SK-N-DZ (cell line): ENCODE measurements around the gene PLCB2.

Experiments used
- DNase-seq: peaks from one replicate; pipeline ENCODE4 v3.0.0-alpha.2; 2015; ENCODE audit warnings: low spot score

PLCB2 gene

GRCh38 chr15:40271685-40272484 is 35.9 kb downstream of the PLCB2 start:
- no peak for DNase-seq

GRCh38 chr15:40270246-40270995 is 37.3 kb downstream of the PLCB2 start:
- no peak for DNase-seq

- no peak for DNase-seq
Observed at GRCh38 chr15:40269604-40270003, 38.1 kb downstream of the PLCB2 start.

- no peak for DNase-seq
Observed at GRCh38 chr15:40267670-40268069, 40.1 kb downstream of the PLCB2 start.

GRCh38 chr15:40266828-40267304 is 40.9 kb downstream of the PLCB2 start:
- no peak for DNase-seq

- DNase-seq: no peak
Observed at GRCh38 chr15:40265875-40266274, 41.9 kb downstream of the PLCB2 start.

- no peak for DNase-seq
Observed at GRCh38 chr15:40265355-40265754, 42.4 kb downstream of the PLCB2 start.

- DNase-seq: no peak
Observed at GRCh38 chr15:40264321-40265153, 43.2 kb downstream of the PLCB2 start.

GRCh38 chr15:40263024-40263754 is 44.5 kb downstream of the PLCB2 start:
- no peak for DNase-seq

- DNase-seq: no peak
Observed at GRCh38 chr15:40259021-40259420, 48.7 kb downstream of the PLCB2 start.

GRCh38 chr15:40258544-40258943 is 49.2 kb downstream of the PLCB2 start:
- DNase-seq: no peak

- no peak for DNase-seq
Observed at GRCh38 chr15:40257656-40258450, 49.9 kb downstream of the PLCB2 start.

- DNase-seq: no peak
Observed at GRCh38 chr15:40256638-40257235, 51.0 kb downstream of the PLCB2 start.

GRCh38 chr15:40255033-40255432 is 52.7 kb downstream of the PLCB2 start:
- no peak for DNase-seq

GRCh38 chr15:40254452-40254851 is 53.3 kb downstream of the PLCB2 start:
- DNase-seq: no peak

GRCh38 chr15:40253167-40253790 is 54.5 kb downstream of the PLCB2 start:
- DNase-seq: no peak

GRCh38 chr15:40252438-40253166 is 55.1 kb downstream of the PLCB2 start:
- no peak for DNase-seq

- DNase-seq: no peak
Observed at GRCh38 chr15:40252141-40252437, 55.6 kb downstream of the PLCB2 start.
